HG02840 (cell line): ENCODE measurements around the gene PDZK1IP1.
"Not testable (repeated sequence)": the region's sequence is repeated elsewhere in the genome, so short reads cannot be mapped to it uniquely, and the experiment has no call there.

ENCODE experiments used
- ATAC-seq: cut with Tn5 transposase; IDR thresholded peaks from one replicate; pipeline ENCODE4 v1.9.1; 2021; ENCODE audit warnings: mild to moderate bottlenecking, moderate library complexity, moderate number of reproducible peaks; ENCODE audit not compliant: unreplicated experiment, low FRiP score

The PDZK1IP1 gene

DNA sequence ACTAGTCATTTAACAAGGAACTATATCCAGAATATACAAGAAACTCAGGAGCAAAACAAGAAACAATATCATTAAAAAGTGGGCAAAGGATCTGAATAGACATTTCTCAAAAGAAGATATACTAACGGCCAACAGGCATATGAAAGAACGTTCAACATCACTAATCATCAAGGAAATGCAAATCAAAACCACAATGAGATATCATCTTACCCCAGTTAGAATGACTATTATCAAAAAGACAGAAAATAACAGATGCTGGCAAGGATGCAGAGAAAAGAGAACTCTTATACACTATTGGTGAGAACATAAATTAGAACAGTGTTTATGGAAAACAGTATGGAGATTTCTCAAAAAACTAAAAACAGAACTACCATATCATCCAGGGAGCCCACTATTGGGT lies 13.7 kb upstream of the PDZK1IP1 start:
- not testable (repeated sequence) for ATAC-seq

DNA sequence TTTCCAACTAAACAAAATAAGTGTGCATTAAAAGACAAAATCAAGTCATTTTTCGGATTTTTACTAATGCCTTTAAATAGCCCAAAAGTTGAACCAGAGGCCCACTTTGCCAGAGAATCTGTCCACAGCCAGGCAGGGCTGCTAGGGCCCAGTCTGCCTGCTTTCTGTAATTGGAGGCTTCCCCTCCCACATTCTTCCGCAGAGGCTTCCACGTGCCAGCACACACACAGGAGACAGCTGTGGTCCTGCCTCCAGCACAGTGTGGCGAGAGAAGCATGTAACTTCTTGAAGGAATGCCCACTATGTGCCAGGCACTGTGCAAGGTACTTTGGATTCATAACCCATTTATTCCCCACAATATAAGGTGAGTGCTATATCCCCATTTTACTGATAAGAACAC lies 11.3 kb upstream of the PDZK1IP1 start:
- ATAC-seq, result no peak

GRCh38 chr1:47198214-47198613 lies 8.4 kb upstream of the PDZK1IP1 start:
- no peak for ATAC-seq

GRCh38 chr1:47196622-47197021 lies 6.8 kb upstream of the PDZK1IP1 start:
- ATAC-seq, result no peak

DNA sequence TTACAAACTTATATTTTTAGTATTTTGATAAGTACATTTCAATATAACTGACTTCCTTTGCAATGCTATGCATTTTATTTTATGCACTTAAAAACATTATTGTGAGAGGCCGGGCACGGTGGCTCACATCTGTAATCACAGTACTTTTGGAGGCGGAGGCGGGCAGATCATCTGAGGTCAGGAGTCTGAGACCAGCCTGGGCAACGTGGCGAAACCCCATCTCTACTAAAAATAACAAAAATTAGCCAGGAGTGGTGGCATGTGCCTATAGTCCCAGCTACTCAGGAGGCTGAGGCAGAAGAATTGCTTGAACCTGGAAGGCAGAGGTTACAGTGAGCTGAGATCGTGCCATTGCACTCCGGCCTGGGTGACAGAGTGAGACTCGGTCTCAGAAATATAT lies 6.1 kb upstream of the PDZK1IP1 start:
- ATAC-seq, result not testable (repeated sequence)

GRCh38 chr1:47194311-47194710 lies 4.5 kb upstream of the PDZK1IP1 start:
- no peak for ATAC-seq

- ATAC-seq, result not testable (repeated sequence)
Observed at GRCh38 chr1:47193496-47193895, 3.7 kb upstream of the PDZK1IP1 start.

DNA sequence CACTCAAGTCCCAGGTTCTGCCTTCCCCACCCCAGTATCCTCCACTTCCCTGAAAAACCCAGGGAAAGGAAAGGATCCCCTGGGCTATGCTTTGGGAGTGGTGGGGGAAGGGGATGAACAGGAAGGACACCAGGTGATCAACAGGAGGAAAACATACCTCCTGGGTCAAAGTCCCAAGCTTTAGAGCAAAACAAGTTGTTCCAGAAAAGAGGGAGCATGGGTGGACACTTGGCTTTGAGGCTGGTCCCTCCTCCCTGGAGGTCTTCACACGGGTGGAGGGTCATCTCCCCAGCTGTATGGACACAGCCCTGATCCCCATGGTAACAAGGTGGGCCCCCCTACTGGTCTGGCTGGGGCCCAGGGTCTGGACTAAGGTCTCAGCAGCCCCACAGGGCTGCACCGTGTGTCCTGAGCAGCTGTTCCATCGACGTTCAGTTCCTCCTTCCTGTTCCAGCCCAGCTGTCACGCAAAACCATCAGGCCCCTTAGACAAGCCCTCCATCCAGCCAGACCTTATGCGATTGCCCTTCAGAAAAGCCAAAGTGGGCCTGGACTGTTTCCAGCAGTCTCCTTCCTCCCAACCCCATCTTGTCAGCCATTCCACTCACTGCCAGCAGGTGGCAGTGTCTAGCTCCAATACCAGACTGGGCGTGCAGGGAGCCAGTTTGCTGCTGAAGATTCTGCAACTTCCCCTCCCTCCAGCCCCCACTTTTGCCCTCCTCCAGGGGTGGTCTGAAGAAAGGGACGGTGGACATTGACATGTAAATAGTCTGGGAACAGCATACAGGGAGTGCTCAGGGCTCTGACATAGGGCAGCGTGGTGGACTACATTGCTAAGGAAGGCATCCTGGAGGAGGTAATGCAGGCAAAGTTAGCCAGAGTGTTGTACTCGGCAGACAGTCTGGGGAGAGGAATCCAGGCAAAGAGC lies 2.9 kb upstream of the PDZK1IP1 start:
- ATAC-seq, result no peak

GRCh38 chr1:47191940-47192457 lies 2.2 kb upstream of the PDZK1IP1 start:
- no peak for ATAC-seq

DNA sequence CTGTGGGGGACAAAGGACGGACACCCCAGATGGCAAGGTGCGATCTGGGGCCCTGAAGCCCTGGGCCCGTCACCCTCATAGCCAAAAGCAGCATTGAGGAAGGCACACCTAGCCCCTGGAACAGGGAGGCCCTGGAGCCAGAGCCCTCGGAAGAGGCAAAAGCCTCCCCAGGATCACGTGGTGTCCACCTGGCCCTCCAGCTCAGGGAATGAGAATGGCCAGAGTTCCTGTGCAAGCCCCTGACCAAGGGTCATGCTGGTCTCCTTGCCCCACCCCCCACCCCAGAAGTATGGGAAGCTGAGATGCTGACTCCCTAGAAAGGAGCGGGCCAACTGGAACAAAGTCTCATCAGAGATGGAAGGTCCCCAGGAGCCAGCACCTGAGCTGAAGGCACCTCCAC lies 1.0 kb upstream of the PDZK1IP1 start:
- no peak for ATAC-seq

- ATAC-seq, result no peak
Observed at GRCh38 chr1:47190509-47190855, 646 bp upstream of the PDZK1IP1 start.

- no peak for ATAC-seq
Observed at GRCh38 chr1:47188791-47189785, 748 bp downstream of the PDZK1IP1 start.

DNA sequence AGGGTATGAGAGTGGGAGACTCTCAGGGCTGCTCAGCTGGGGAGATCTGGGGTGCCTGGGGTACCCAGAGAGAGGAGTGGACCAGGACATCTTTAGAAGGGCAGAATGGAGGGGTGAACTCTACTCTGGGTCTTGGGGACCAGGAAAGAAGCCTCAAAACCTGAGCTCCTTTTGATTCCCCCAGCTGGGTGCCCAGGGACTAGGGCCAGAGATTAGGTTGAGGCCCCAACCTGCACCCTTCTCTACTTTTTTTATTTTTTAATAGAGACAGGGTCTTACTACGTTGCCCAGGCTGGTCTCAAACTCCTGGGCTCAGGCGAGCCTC lies 1.9 kb downstream of the PDZK1IP1 start:
- ATAC-seq, result no peak

GRCh38 chr1:47187231-47187925 lies 2.5 kb downstream of the PDZK1IP1 start:
- no peak for ATAC-seq

DNA sequence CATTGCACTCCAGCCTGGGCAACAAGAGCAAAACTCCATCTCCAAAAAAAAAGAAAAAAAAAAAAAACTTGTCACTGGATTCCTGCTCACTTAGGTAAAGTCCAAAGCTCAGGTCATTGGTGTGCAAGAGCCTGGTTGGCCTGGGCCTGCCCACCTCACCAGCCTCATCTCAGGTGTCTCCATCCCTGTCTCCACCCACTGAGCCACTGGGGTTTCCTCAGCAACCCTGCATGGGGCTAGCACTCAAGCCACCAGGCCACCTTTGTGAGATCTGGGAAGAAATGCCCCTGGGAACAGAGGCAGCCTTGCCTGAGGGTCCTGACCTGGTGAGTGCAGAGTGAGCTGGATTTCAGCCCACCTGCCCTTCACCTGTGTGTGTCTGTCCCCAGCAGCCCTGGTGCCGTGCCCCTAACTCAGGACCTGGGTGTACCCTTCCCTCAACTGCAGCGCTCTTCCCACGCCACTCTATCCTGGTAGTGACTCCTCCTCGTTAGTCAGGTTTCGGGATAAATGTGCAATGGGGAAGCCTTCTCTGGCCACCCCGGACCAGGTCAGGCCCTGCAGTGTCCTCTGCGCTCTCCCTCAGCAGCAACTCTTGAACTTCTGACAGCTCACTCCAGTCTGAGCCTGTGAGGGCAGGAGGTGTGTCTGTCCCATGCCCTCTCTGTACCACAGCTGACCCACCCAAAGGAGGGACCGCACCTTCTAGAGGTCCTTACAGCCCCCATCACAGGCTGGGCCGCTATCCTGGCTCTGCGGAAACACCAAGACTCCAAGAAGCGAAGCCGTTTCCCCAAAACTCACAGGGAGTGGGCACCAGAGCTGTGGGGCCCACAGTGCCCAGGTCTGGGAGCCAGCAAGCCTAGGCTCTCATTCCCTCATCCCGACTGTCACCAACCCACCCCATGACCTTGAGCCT lies 3.3 kb downstream of the PDZK1IP1 start:
- no peak for ATAC-seq

- ATAC-seq, result no peak
Observed at GRCh38 chr1:47184822-47185677, 4.8 kb downstream of the PDZK1IP1 start.

GRCh38 chr1:47184090-47184821 lies 5.6 kb downstream of the PDZK1IP1 start:
- ATAC-seq, result no peak
